Raji (cell line): ENCODE measurements around the gene YBEY.
A peak's percentile ranks its signal among the peaks of the same experiment; 100 is the strongest.

Experiments used
- POLR2A ChIP-seq: IDR thresholded peaks from 2 replicates; pipeline ENCODE4 v1.6.1; 2011; ENCODE audit warnings: low read depth, low read length, control low read depth; ENCODE audit not compliant: insufficient read depth

Gene YBEY

GRCh38 chr21:46285761-46286647, at the start of gene YBEY:
TSS of gene YBEY (plus strand) at chr21:46286342. CDS start at chr21:46286914, 572 bp downstream.
- TF ChIP-seq POLR2A, result peak; percentile 91

GRCh38 chr21:46237474-46237873, 48.7 kb upstream of the YBEY start:
- no peak for TF ChIP-seq POLR2A

- TF ChIP-seq POLR2A, result peak; percentile 29; the same call in 1 of the 2 replicates
Measured at GRCh38 chr21:46239817-46240325, 46.3 kb upstream of the YBEY start.

GRCh38 chr21:46243325-46243724, 42.8 kb upstream of the YBEY start:
- TF ChIP-seq POLR2A, result no peak

GRCh38 chr21:46243960-46244361, 42.2 kb upstream of the YBEY start:
- no peak for TF ChIP-seq POLR2A

- TF ChIP-seq POLR2A, result no peak
Measured at GRCh38 chr21:46244602-46245001, 41.5 kb upstream of the YBEY start.

- TF ChIP-seq POLR2A, result no peak
Measured at GRCh38 chr21:46245213-46245915, 40.8 kb upstream of the YBEY start.

- no peak for TF ChIP-seq POLR2A
Measured at GRCh38 chr21:46246345-46246744, 39.8 kb upstream of the YBEY start.

- no peak for TF ChIP-seq POLR2A
Measured at GRCh38 chr21:46247699-46248421, 38.3 kb upstream of the YBEY start.

GRCh38 chr21:46248422-46248782, 37.7 kb upstream of the YBEY start:
- TF ChIP-seq POLR2A, result no peak

GRCh38 chr21:46248827-46249226, 37.3 kb upstream of the YBEY start:
- no peak for TF ChIP-seq POLR2A

GRCh38 chr21:46250146-46250725, 35.9 kb upstream of the YBEY start:
- no peak for TF ChIP-seq POLR2A

GRCh38 chr21:46252840-46253239, 33.3 kb upstream of the YBEY start:
- no peak for TF ChIP-seq POLR2A

GRCh38 chr21:46253610-46254124, 32.5 kb upstream of the YBEY start:
- no peak for TF ChIP-seq POLR2A
